Calu3 (cell line): ENCODE measurements around the gene NPM1. TPM values are rescaled to one million over a fixed set of nuclear protein-coding genes. Genes with fewer than 3 reads are reported as not detected.
A peak's percentile ranks its signal among the peaks of the same experiment; 100 is the strongest.

Experiments
- BruUV-seq: library from RNA; stranded (reverse); fragments of 400-500 nt; replicated peaks from 2 replicates; lab custom pipeline; 2021; lab: Mats Ljungman, UMichigan
- CTCF ChIA-PET: fragments of 300-600 bp; sonication (Branson Sonifier 250); formaldehyde crosslinking; loops from one replicate; lab custom pipeline; 2022; ENCODE audit warnings: antibody characterized with exemption; lab: Charles Lee
- DNase-seq: peaks from one replicate; pipeline ENCODE4 v3.0.0; 2022
- H3K27ac Mint-ChIP-seq: one replicate; pipeline ENCODE4 v1.8.0; 2022; ENCODE audit warnings: mixed read lengths; ENCODE audit not compliant: unreplicated experiment
- H3K27me3 Mint-ChIP-seq: one replicate; pipeline ENCODE4 v1.8.0; 2022; ENCODE audit warnings: mixed read lengths; ENCODE audit not compliant: unreplicated experiment
- H3K36me3 Mint-ChIP-seq: one replicate; pipeline ENCODE4 v1.8.0; 2022; ENCODE audit warnings: mild to moderate bottlenecking, moderate library complexity, mixed read lengths; ENCODE audit not compliant: insufficient read depth, unreplicated experiment
- H3K4me1 Mint-ChIP-seq: one replicate; pipeline ENCODE4 v1.8.0; 2022; ENCODE audit warnings: mild to moderate bottlenecking, low read depth, mixed read lengths; ENCODE audit not compliant: unreplicated experiment
- H3K4me3 Mint-ChIP-seq: one replicate; pipeline ENCODE4 v1.8.0; 2022; ENCODE audit warnings: mild to moderate bottlenecking, low read depth, moderate library complexity, mixed read lengths; ENCODE audit not compliant: unreplicated experiment
- H3K9me3 Mint-ChIP-seq: one replicate; pipeline ENCODE4 v1.8.0; 2022; ENCODE audit warnings: low read depth, mixed read lengths; ENCODE audit not compliant: unreplicated experiment
- CTCF ChIP-seq: fragments of 200-600 bp; IDR thresholded peaks from one replicate; pipeline ENCODE4 v1.8.0; 2022; ENCODE audit warnings: antibody characterized with exemption; ENCODE audit not compliant: unreplicated experiment
- intact Hi-C: fragments of 100-400 bp; cut with micrococcal nuclease; formaldehyde crosslinking; loops from one replicate; pipeline ENCODE4 v1.10.0; 2022; ENCODE audit not compliant: unreplicated experiment
- total RNA-seq: library from RNA; stranded (reverse); gene quantifications from 2 replicates; pipeline ENCODE4 v1.2.3, GENCODE V29; 2022

Gene NPM1
- total RNA-seq, 1 experiment from 2014 or later = 1,863 TPM

- intact Hi-C loops = loop anchor here (2.0 to 5.0 kb wide), 2 partner anchors 485 to 806 kb away; no protein-coding TSS in a partner anchor
- CTCF ChIA-PET = interaction anchor here (0.6 kb wide), 1 partner anchor 68 kb away, joined by 4 read pairs; no protein-coding TSS in a partner anchor
Measured at GRCh38 chr5:171421331-171422262, 33.9 kb downstream of the NPM1 start.

GRCh38 chr5:171422495-171422894 lies 34.8 kb downstream of the NPM1 start:
- intact Hi-C loops = loop anchor here (5.0 kb wide), 1 partner anchor 805 kb away; no protein-coding TSS in a partner anchor

More at GRCh38 chr5:171421331-171422262, 33.9 kb downstream of the NPM1 start:
- DNase-seq = no peak
- Mint-ChIP-seq H3K4me1 (peaks cover 42% of the 10 kb centered on the region), H3K9me3 (no peaks in the 10 kb centered on the region), H3K27me3 (peaks cover 26% of the 10 kb centered on the region), H3K27ac (no peak overlapping the region), H3K36me3 (peaks cover 28% of the 10 kb centered on the region), H3K4me3 (peak overlapping the region; percentile 88)
- BruUV-seq = no TSS peak
- no peak for TF ChIP-seq CTCF

GRCh38 chr5:171422902-171423663 lies 35.4 kb downstream of the NPM1 start:
- CTCF ChIA-PET = no interaction called here
- Mint-ChIP-seq H3K27me3 (peaks cover 33% of the 10 kb centered on the region), H3K4me3 (no peak overlapping the region), H3K27ac (no peak overlapping the region), H3K36me3 (peaks cover 19% of the 10 kb centered on the region), H3K4me1 (peaks cover 49% of the 10 kb centered on the region), H3K9me3 (no peaks in the 10 kb centered on the region)
- no peak for DNase-seq
- intact Hi-C loops = loop anchor here (5.0 kb wide), 1 partner anchor 804 kb away; no protein-coding TSS in a partner anchor
- no peak for TF ChIP-seq CTCF
- BruUV-seq = no TSS peak

More at GRCh38 chr5:171422495-171422894, 34.8 kb downstream of the NPM1 start:
- CTCF ChIA-PET = no interaction called here
- no peaks in the 10 kb centered on the region for H3K9me3 Mint-ChIP-seq
- no peak overlapping the region for H3K4me3 Mint-ChIP-seq
- H3K36me3 Mint-ChIP-seq = peaks cover 21% of the 10 kb centered on the region
- no peak for TF ChIP-seq CTCF
- peaks cover 43% of the 10 kb centered on the region for H3K4me1 Mint-ChIP-seq
- DNase-seq = no peak
- no TSS peak for BruUV-seq
- peaks cover 27% of the 10 kb centered on the region for H3K27me3 Mint-ChIP-seq
- H3K27ac Mint-ChIP-seq = no peak overlapping the region

- Mint-ChIP-seq H3K27ac (peak overlapping the region; percentile 64), H3K36me3 (peaks cover 10% of the 10 kb centered on the region), H3K4me3 (no peak overlapping the region), H3K27me3 (peaks cover 41% of the 10 kb centered on the region), H3K4me1 (peaks cover 41% of the 10 kb centered on the region), H3K9me3 (no peaks in the 10 kb centered on the region)
- no peak for TF ChIP-seq CTCF
- no TSS peak for BruUV-seq
- CTCF ChIA-PET = no interaction called here
- DNase-seq = peak; percentile 47
- intact Hi-C loops = loop anchor here (5.0 kb wide), 1 partner anchor 803 kb away; no protein-coding TSS in a partner anchor
Measured at GRCh38 chr5:171424726-171425125, 37.1 kb downstream of the NPM1 start.
